KMS-11 (cell line): Measurements from ENCODE around the gene MTHFSD.

Experiments used
- H2AFZ ChIP-seq: fragments of 200-600 bp; sonication (generic); 2 replicates; pipeline ENCODE4 v1.6.1; 2016; ENCODE audit warnings: antibody characterized with exemption, mixed run types, low read depth
- H3K27ac ChIP-seq: fragments of 200-600 bp; sonication (generic); 2 replicates; pipeline ENCODE4 v1.6.1; 2016; ENCODE audit warnings: mild to moderate bottlenecking, mixed run types
- H3K27me3 ChIP-seq: fragments of 200-600 bp; sonication (generic); 2 replicates; pipeline ENCODE4 v1.6.1; 2017; ENCODE audit warnings: mild to moderate bottlenecking, low read depth, mixed run types, moderate library complexity; ENCODE audit not compliant: insufficient read depth
- H3K36me3 ChIP-seq: fragments of 200-600 bp; sonication (generic); 2 replicates; pipeline ENCODE4 v1.6.1; 2017; ENCODE audit warnings: mild to moderate bottlenecking, mixed run types; ENCODE audit not compliant: insufficient read depth
- H3K4me1 ChIP-seq: fragments of 200-600 bp; sonication (generic); 2 replicates; pipeline ENCODE4 v1.6.1; 2016; ENCODE audit warnings: mild to moderate bottlenecking, low read depth, mixed run types; ENCODE audit not compliant: poor library complexity, severe bottlenecking
- H3K4me2 ChIP-seq: fragments of 200-600 bp; sonication (generic); 2 replicates; pipeline ENCODE4 v1.7.0; 2016; ENCODE audit warnings: mild to moderate bottlenecking, mixed run types
- H3K4me3 ChIP-seq: fragments of 200-600 bp; sonication (generic); IDR thresholded peaks from 2 replicates; pipeline ENCODE4 v1.6.1; 2017; ENCODE audit warnings: low read depth, low read length, mixed read lengths; ENCODE audit not compliant: insufficient read depth
- H3K79me2 ChIP-seq: fragments of 200-600 bp; sonication (generic); 2 replicates; pipeline ENCODE4 v1.6.1; 2016; ENCODE audit warnings: low read depth, mixed run types; ENCODE audit not compliant: insufficient read depth
- H3K9ac ChIP-seq: fragments of 200-600 bp; sonication (generic); 2 replicates; pipeline ENCODE4 v1.6.1; 2016; ENCODE audit warnings: mild to moderate bottlenecking, mixed run types
- H4K20me1 ChIP-seq: fragments of 200-600 bp; sonication (generic); 2 replicates; pipeline ENCODE4 v1.6.1; 2016; ENCODE audit warnings: mild to moderate bottlenecking, mixed run types; ENCODE audit not compliant: insufficient read depth
- TF ChIP-seq, protein P1 (sequence below): fragments of 200-600 bp; sonication (generic); conservative IDR thresholded peaks from 2 replicates; pipeline ENCODE4 v1.6.1; 2017; ENCODE audit warnings: low read depth, mild to moderate bottlenecking, antibody characterized with exemption, low read length, moderate library complexity, mixed read lengths

The MTHFSD gene

DNA sequence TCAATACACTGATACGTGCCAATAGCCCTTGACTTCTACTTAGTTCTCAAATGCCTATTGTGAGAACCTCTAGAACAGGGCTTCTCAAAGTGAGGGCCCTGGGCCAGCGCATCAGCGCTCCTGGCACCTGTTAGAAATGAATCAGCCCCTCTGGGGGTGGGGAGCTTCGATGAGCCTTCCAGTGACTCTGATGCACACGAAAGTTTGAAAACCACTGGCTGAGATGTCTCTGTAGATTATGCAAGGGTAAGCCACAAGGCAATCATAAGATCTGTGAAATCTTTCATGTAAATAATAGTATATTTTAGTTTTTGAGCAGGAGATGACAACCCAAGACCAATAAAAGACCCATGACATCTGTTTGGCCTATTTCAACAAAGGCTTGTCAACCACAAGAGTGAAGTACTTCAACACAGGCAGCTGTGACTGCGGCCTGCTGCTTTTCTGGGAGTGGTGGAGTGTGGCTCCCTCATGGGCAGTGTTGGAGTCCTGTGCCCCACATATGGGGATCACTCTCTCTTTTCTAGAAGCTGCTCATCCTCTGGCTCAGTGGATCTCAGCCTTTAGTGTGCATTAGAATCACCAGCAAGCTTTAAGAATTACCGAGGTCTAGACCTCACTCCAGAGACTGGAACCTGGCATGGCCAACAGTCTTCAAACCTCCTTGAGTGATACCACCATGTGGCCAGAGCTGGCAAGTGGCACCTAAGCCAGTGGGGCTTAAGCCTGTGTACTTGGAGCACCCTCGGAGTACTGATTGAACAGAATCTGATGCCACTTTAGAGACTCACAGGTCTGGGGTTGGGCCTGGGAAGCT, 5.8 kb downstream of the MTHFSD start:
- Histone ChIP-seq H3K9ac (no peak overlapping the region), H3K27ac (no peak overlapping the region), H3K36me3 (no peaks in the 10 kb centered on the region; the same call in 1 of the 2 replicates), H3K4me1 (peaks cover 4% of the 10 kb centered on the region), H2AFZ (no peak overlapping the region), H3K4me3 (no peak overlapping the region), H3K79me2 (peaks cover 5% of the 10 kb centered on the region; the same call in 1 of the 2 replicates), H4K20me1 (no peaks in the 10 kb centered on the region), H3K4me2 (no peak overlapping the region), H3K27me3 (no peaks in the 10 kb centered on the region)
- TF ChIP-seq, protein P1, sequence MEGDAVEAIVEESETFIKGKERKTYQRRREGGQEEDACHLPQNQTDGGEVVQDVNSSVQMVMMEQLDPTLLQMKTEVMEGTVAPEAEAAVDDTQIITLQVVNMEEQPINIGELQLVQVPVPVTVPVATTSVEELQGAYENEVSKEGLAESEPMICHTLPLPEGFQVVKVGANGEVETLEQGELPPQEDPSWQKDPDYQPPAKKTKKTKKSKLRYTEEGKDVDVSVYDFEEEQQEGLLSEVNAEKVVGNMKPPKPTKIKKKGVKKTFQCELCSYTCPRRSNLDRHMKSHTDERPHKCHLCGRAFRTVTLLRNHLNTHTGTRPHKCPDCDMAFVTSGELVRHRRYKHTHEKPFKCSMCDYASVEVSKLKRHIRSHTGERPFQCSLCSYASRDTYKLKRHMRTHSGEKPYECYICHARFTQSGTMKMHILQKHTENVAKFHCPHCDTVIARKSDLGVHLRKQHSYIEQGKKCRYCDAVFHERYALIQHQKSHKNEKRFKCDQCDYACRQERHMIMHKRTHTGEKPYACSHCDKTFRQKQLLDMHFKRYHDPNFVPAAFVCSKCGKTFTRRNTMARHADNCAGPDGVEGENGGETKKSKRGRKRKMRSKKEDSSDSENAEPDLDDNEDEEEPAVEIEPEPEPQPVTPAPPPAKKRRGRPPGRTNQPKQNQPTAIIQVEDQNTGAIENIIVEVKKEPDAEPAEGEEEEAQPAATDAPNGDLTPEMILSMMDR: no peak

DNA sequence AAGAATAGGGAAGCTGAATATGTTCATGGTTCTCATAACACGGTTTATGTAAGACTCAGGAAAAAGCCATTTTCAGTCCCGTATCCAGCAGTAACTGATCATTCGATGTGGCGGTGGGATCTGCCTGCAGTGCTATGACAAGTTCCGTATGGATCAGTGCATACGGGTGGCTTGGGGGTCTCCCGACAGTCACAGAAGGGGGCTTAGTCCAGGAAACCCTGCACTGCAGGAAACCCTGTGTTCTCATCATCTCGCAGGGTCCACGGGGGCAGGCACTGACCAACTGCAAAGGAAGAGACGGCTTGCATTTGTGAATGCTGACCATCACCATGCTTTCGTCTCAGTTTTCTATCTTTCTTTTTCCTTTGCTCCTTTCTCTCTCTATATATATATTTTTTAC, 7.7 kb downstream of the MTHFSD start:
- no peaks in the 10 kb centered on the region for H3K27me3 ChIP-seq
- TF ChIP-seq, protein P1: no peak
- no peaks in the 10 kb centered on the region; the same call in 1 of the 2 replicates for H3K36me3 ChIP-seq
- H3K27ac ChIP-seq: no peak overlapping the region
- no peaks in the 10 kb centered on the region for H3K4me1 ChIP-seq
- no peak overlapping the region for H2AFZ ChIP-seq
- H4K20me1 ChIP-seq: no peaks in the 10 kb centered on the region
- no peaks in the 10 kb centered on the region for H3K79me2 ChIP-seq
- H3K4me3 ChIP-seq: no peak overlapping the region
- no peak overlapping the region for H3K9ac ChIP-seq
- no peak overlapping the region for H3K4me2 ChIP-seq

DNA sequence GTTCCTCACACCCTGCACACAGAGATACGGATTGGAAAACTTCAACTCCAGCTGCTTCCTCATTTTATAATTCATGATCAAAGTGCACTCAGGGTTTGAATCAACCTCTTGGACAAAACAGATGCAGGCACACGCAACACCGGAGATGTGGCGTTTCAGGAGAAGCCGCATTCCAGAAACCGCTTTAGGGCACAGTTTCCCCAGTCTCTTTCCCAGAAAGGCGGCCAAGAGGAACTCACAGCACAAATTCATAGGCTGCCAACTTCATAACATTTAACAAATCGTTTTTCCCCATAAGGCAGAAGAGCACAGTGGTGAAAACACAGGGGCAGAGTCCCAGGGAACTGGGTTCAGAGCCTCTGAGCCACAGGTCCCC, 8.4 kb downstream of the MTHFSD start:
- no peaks in the 10 kb centered on the region for H4K20me1 ChIP-seq
- H3K4me3 ChIP-seq: no peak overlapping the region
- H3K27me3 ChIP-seq: no peaks in the 10 kb centered on the region
- no peak overlapping the region for H3K9ac ChIP-seq
- no peak overlapping the region for H2AFZ ChIP-seq
- H3K4me1 ChIP-seq: no peaks in the 10 kb centered on the region
- no peaks in the 10 kb centered on the region; the same call in 1 of the 2 replicates for H3K36me3 ChIP-seq
- H3K79me2 ChIP-seq: no peaks in the 10 kb centered on the region
- no peak overlapping the region for H3K27ac ChIP-seq
- TF ChIP-seq, protein P1: no peak
- no peak overlapping the region for H3K4me2 ChIP-seq

DNA sequence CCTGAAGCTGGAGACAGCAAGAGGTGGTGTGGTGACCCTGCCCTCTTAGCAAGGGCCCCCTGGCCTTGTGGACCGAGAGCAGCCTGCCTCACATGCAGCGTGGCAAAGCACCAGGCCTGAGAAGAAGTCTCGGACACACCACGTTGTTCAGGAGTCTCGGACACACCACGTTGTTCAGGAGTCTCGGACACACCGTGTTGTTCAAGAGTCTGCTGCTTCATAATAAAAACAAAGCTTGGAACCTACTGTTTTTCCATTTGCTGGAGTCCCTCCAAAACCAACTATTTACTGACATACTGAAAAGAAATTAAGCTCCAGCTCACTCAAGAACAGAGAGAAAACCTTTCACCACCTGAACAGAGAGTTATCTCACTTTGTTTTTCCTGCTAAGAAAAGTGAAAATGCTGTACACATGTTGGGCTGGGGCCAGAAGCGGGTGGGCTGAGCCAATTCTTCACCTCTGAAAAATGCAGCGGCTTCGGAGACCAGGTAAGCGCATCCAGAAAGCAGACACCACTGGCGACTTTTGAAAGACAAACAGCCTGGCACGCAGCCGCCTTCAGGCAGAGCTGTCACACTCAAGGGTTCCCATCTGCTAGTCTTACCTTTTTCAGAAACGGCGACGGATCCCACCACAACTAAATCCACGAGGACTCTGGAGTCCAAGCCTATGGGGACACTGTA, 8.9 kb downstream of the MTHFSD start:
- Histone ChIP-seq H3K4me2 (no peak overlapping the region), H3K4me3 (no peak overlapping the region), H3K36me3 (no peaks in the 10 kb centered on the region; the same call in 1 of the 2 replicates), H2AFZ (no peak overlapping the region), H3K27ac (no peak overlapping the region), H3K79me2 (no peaks in the 10 kb centered on the region), H3K9ac (no peak overlapping the region), H4K20me1 (no peaks in the 10 kb centered on the region), H3K4me1 (no peaks in the 10 kb centered on the region), H3K27me3 (no peaks in the 10 kb centered on the region)
- TF ChIP-seq, protein P1: no peak
